MM.1S (cell line): ENCODE measurements around the gene RAB35.

Experiments
- CTCF ChIP-seq: fragments of 300-600 bp; sonication (generic); IDR thresholded peaks from 2 replicates; pipeline ENCODE4 v1.5.1; 2016; ENCODE audit warnings: antibody characterized with exemption, low read length, mixed read lengths
- EZH2 ChIP-seq: fragments of 300-600 bp; sonication (generic); optimal IDR thresholded peaks from 2 replicates; pipeline ENCODE3; 2017; ENCODE audit warnings: low read depth, mild to moderate bottlenecking, antibody characterized with exemption, low read length, mixed read lengths
- EZH2phosphoT487 ChIP-seq: fragments of 300-600 bp; sonication (generic); IDR thresholded peaks from 2 replicates; pipeline ENCODE4 v1.6.1; 2018; ENCODE audit warnings: antibody characterized with exemption, low read length

- TF ChIP-seq CTCF (no peak), EZH2 (no peak), EZH2phosphoT487 (no peak)
Observed at GRCh38 chr12:120157678-120158077, 41.1 kb upstream of the RAB35 start.
